ENCODE data around the gene KCNQ5. TPM values are rescaled to one million over a fixed set of nuclear protein-coding genes. Genes with fewer than 3 reads are reported as not detected.
A peak's percentile ranks its signal among the peaks of the same experiment; 100 is the strongest.
"Not testable (repeated sequence)": the region's sequence is repeated elsewhere in the genome, so short reads cannot be mapped to it uniquely, and the experiment has no call there.

Gene KCNQ5
- total RNA-seq, 4 donors from 2014 or later, result 0.21 to 1.1 (median 0.59) TPM; not detected in 1

GRCh38 chr6:72977114-72977513 lies 355.2 kb downstream of the KCNQ5 start:
- peaks cover 0 to 9% (median 0%) of the 10 kb centered on the region in 4 donors for H3K4me1 ChIP-seq
- no peak for DNase-seq (ENCODE audit: low spot score in 2 of 2)
- H3K4me3 ChIP-seq, result no peak overlapping the region
- TF ChIP-seq, protein P1, sequence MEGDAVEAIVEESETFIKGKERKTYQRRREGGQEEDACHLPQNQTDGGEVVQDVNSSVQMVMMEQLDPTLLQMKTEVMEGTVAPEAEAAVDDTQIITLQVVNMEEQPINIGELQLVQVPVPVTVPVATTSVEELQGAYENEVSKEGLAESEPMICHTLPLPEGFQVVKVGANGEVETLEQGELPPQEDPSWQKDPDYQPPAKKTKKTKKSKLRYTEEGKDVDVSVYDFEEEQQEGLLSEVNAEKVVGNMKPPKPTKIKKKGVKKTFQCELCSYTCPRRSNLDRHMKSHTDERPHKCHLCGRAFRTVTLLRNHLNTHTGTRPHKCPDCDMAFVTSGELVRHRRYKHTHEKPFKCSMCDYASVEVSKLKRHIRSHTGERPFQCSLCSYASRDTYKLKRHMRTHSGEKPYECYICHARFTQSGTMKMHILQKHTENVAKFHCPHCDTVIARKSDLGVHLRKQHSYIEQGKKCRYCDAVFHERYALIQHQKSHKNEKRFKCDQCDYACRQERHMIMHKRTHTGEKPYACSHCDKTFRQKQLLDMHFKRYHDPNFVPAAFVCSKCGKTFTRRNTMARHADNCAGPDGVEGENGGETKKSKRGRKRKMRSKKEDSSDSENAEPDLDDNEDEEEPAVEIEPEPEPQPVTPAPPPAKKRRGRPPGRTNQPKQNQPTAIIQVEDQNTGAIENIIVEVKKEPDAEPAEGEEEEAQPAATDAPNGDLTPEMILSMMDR (IDR thresholded peaks at IDR 0.05), result no peak
- no peak for TF ChIP-seq EP300 (IDR thresholded peaks at IDR 0.05)
- TF ChIP-seq POLR2A (IDR thresholded peaks at IDR 0.05), result no peak
- H3K36me3 ChIP-seq, result no peaks in the 10 kb centered on the region
- WGBS, 2 donors, result 55 to 68% methylated on average over 1 of the region's 1 CpG
- H3K27ac ChIP-seq, result no peak overlapping the region
- H3K27me3 ChIP-seq, result no peaks in the 10 kb centered on the region
- H3K9me3 ChIP-seq, result no peaks in the 10 kb centered on the region

- WGBS, 2 donors, result 92 to 98% methylated on average over 3 of the region's 3 CpGs
- not testable (repeated sequence) for H3K36me3 ChIP-seq; H3K4me3 ChIP-seq; H3K9me3 ChIP-seq; H3K4me1 ChIP-seq; H3K27ac ChIP-seq; H3K27me3 ChIP-seq; DNase-seq (ENCODE audit: low spot score in 2 of 2)
Measured at GRCh38 chr6:72978808-72979207, 356.9 kb downstream of the KCNQ5 start.

DNA sequence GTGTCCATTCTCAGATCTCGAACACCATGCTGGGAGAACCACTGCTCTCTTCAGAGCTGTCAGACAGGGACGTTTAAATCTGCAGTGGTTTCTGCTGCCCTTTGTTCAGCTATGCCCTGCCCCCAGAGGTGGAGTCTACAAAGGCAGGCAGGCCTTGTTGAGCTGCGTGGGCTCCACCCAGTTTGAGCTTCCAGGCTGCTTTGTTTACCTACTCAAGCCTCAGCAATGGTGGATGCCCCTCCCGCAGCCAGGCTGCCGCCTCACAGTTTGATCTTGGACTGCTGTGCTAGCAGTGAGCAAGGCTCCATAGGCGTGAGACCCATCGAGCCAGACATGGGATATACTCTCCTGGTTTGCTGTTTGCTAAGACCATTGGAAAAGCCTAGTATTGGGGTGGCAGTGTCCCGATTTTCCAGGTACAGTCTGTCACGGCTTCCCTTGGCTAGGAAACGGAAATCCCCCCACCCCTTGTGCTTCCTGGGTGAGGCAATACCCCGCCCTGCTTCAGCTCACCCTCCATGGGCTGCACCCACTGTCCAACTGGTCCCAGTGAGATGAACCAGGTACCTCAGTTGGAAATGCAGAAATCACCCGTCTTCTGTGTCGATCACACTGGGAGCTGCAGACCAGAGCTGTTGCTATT lies 362.4 kb downstream of the KCNQ5 start:
- H3K27me3 ChIP-seq; H3K27ac ChIP-seq; H3K4me3 ChIP-seq; DNase-seq (ENCODE audit: low spot score in 2 of 2); H3K36me3 ChIP-seq; H3K4me1 ChIP-seq; H3K9me3 ChIP-seq: not testable (repeated sequence)
- WGBS, 2 donors, result 79 to 93% methylated on average over 11 to 13 of the region's 13 CpGs

DNA sequence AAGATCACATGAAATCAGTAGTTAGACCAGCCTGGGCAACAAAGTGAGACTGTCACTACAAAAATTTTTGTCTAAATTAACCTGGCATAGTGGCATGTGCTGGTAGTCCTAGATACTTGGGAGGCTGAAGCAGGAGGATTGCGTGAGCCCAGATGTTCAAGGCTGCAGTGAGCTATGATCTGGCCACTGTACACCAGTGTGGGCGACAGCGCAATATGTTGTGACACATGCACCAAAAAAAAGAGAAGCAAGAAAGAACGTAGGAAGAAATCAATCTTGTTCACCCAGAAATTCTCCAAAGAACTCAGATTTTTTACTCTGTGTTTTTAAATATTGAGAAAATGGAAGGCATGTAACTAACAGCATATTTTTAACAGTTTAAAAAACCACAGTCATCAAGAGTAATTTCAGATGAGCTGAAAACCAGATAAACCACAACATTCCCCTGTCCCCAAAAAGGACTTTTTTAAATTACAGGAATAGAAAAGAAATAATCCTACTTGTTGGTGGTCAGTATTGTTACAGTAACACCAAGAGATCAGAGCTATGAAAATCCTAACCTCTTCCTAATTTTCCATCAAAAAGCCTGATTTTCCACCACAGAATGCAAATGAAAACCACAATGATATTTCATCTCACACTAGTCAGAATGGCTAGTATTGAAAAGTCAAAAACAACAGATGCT lies 363.3 kb downstream of the KCNQ5 start:
- WGBS, 2 donors, result 77 to 80% methylated on average over 4 of the region's 4 CpGs
- H3K9me3 ChIP-seq, result no peaks in the 10 kb centered on the region
- TF ChIP-seq POLR2A (IDR thresholded peaks at IDR 0.05) (no peak), EP300 (IDR thresholded peaks at IDR 0.05) (no peak)
- TF ChIP-seq, protein P1 (IDR thresholded peaks at IDR 0.05), result no peak
- no peaks in the 10 kb centered on the region for H3K4me1 ChIP-seq
- no peak overlapping the region for H3K27ac ChIP-seq
- no peak for DNase-seq (ENCODE audit: low spot score in 2 of 2)
- H3K27me3 ChIP-seq, result no peaks in the 10 kb centered on the region
- H3K36me3 ChIP-seq, result no peaks in the 10 kb centered on the region
- no peak overlapping the region for H3K4me3 ChIP-seq

GRCh38 chr6:72987301-72987700 lies 365.4 kb downstream of the KCNQ5 start:
- Histone ChIP-seq H3K36me3 (no peaks in the 10 kb centered on the region), H3K27ac (no peak overlapping the region), H3K4me1 (no peaks in the 10 kb centered on the region), H3K9me3 (no peaks in the 10 kb centered on the region), H3K27me3 (no peaks in the 10 kb centered on the region), H3K4me3 (no peak overlapping the region)
- 76 to 85% methylated on average over 16 to 19 of the region's 19 CpGs for WGBS, 2 donors
- TF ChIP-seq POLR2A (IDR thresholded peaks at IDR 0.05) (no peak), EP300 (IDR thresholded peaks at IDR 0.05) (no peak)
- TF ChIP-seq, protein P1 (IDR thresholded peaks at IDR 0.05), result no peak
- no peak for DNase-seq (ENCODE audit: low spot score in 2 of 2)

- Histone ChIP-seq H3K27me3 (no peaks in the 10 kb centered on the region), H3K4me1 (no peaks in the 10 kb centered on the region), H3K27ac (peak overlapping the region in 1 of 4 donors; percentile 69), H3K9me3 (no peaks in the 10 kb centered on the region), H3K4me3 (no peak overlapping the region), H3K36me3 (no peaks in the 10 kb centered on the region)
- 50 to 52% methylated on average over 5 of the region's 5 CpGs for WGBS, 2 donors
- TF ChIP-seq POLR2A (IDR thresholded peaks at IDR 0.05) (no peak), EP300 (IDR thresholded peaks at IDR 0.05) (no peak)
- TF ChIP-seq, protein P1 (IDR thresholded peaks at IDR 0.05), result no peak
- no peak for DNase-seq (ENCODE audit: low spot score in 2 of 2)
Measured at GRCh38 chr6:72999995-73000394, 378.1 kb downstream of the KCNQ5 start.
